ENCODE data around the gene MFN2.
"Not testable (repeated sequence)": the region's sequence is repeated elsewhere in the genome, so short reads cannot be mapped to it uniquely, and the experiment has no call there.

MFN2 gene

DNA sequence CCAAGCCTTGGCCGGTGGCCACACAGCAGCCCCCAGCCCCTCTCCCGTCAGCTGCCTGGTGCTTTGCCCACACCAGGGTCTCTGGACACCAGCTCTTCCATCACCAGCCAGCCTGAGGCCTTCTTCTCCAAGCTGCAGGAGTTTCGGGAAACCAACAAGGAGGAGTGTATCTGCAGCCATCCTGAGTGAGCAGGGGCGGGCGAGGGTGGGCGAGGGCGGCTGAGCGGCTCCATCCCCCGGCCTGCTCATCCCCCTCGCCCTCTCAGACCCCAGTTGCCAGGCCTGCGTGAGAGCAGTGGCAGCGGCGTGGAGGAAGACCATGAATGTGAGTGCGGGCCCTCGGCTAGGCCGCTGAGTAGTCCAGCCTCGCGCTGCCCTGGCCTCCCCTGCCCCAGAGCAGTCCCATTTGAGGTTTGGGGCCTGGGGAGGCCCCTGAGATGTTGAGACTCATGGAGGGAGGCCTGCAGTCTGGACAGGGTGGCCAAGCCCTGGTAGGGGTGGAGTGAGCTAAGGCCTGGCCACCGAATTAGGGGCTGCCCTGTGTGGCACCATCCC, 48.8 kb downstream of the MFN2 start:
- DNase-seq: no peak

DNA sequence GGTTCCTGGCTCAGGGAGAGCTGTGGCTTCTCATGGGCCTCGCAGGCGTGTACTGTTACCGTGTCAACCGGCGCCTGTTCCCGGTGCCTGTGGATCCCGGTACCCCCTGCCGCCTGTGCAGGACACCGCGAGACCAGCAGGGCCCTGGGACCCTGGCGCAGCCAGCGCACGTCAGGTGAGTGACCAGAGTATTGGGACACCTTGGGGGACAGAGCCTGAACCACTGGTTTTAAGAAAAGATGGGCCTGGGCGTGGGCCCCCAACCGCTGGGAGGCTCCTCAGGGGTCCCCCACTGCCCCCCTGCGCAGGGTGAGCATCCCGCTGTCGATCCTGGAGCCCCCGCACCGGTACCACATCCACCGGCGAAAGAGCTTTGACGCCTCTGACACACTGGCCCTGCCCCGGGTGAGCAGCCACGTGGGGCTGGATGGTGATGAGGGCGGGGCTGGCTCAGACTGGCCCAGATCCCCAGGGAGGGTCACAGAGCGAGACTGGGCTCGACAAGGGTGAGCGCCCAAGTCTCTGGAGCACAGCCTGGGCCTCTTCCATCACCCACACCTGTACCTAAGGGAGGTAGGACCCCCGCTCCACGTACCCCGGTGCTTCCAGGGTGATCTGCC, 49.6 kb downstream of the MFN2 start:
- no peak for DNase-seq

DNA sequence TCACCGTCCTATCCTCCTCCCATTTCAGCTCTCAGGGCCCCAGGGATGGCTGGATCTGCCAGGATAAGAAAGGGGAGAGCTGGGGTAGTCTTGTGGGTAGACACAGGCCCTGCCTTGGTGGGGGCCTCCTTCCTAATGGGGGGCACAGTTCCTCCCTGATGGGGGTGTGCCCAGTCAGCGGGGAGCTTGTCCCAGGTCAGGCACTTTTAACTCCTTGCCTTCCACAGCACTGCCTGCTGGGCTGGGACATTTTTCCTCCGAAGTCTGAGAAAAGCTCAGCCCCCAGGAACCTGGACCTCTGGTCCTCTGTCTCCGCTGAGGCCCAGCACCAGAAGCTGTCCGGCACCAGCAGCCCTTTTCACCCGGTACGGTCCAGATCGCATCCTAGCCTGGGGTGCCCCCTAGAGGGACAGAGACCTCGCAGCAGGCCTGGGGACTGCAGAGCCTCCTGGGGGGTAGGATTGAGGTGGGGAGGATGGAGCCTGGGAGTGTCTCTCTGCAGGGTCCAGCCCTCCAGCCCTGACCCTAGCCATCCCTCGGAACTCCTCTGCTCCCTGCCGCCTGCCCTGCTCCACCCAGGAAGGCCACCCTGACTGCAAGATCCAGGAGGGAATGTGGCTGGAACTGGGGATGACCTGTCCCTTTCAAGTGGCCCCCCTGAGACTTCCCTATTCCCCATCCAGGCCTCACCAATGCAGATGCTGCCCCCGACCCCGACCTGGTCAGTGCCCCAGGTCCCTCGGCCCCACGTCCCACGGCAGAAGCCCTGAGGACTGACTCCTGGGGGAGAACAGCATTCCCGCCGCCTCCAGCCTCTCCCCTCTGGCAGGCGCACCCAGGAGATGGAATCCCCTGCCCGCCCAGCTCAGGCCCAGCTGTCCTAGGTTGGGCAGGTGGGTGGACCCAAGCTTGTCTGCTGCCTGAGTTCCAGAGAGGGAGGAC, 51.1 kb downstream of the MFN2 start:
- DNase-seq: no peak

DNA sequence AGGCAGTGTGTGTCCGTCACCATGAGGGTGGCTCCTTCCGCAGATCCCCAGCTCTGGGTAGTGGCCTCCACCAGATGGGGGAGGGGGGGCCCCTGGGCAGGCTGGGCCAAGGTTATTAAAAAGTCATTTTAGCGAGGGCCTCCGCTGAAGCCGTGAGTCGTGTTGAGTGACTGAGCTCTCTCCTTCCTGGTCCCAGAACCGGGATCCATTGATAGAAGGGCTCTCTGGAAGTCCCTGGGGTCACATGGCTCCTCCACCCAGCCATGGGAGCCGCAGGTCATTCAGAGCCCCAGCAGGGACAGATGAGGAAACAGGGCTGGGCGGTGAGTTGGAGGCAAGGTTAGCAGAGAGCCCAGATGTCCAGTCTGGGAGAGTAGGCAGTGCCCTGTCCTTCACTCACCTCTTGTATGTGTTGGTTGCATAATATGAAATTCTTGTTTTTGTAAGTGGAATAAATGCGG, 51.9 kb downstream of the MFN2 start:
- DNase-seq: no peak

DNA sequence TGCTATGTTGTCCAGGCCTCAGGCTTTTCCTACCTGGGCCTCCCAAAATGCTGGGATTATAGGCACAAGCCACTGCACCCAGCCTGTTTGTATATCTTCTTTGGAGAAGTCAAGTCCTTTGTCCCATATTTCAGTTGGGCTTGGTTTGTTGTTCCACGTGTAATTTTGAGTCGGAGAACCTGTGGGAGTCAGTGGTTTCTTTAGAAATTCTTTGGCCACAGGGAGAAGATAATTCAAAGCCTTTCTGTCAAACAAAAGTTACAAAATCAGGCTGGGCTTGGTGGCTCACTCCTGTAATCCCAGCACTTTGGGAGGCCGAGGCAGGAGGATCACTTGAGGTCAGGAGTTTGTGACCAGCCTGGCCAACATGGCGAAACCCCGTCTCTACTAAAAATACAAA, 53.2 kb downstream of the MFN2 start:
- not testable (repeated sequence) for DNase-seq

DNA sequence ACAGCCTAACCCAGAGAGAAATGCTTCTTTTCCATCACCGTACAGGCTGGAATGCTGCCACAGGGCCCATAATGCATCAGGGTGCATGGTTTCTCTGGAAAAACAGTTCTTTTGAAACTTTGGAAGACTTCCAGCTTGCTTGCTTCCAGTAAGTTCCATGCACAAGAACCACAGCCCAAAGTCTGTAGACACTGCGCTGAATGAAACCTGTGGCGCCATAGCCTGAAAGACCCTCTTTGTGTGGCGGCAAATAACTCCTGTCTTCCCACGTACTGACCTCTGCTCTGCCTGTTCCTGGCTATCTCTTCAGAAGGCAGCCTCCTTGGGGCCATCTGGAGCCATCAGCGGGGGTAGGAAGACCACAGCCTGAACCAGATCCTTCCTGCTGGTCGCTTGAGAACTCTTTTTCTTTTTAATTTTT, 54.1 kb downstream of the MFN2 start:
- DNase-seq: no peak

DNA sequence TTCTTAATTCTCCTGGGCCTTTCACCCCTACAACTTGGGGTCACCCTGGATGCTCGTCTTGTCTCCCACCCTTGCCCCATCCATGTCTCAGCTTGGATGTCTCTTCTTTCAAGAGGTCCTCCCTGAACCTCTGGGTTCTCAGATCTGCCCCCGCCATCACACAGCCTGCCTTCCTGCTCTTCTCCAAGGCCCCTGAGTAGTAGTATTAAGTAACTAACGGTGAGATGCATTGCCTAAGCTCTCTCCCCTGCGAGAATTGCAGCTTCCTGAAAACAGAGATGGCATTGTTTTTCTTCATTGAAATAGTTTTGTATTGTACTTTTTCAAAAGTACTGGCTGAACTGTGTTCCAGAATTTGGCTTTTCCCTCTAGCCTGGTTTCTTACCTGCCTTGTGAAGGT, 55.1 kb downstream of the MFN2 start:
- DNase-seq: no peak

DNA sequence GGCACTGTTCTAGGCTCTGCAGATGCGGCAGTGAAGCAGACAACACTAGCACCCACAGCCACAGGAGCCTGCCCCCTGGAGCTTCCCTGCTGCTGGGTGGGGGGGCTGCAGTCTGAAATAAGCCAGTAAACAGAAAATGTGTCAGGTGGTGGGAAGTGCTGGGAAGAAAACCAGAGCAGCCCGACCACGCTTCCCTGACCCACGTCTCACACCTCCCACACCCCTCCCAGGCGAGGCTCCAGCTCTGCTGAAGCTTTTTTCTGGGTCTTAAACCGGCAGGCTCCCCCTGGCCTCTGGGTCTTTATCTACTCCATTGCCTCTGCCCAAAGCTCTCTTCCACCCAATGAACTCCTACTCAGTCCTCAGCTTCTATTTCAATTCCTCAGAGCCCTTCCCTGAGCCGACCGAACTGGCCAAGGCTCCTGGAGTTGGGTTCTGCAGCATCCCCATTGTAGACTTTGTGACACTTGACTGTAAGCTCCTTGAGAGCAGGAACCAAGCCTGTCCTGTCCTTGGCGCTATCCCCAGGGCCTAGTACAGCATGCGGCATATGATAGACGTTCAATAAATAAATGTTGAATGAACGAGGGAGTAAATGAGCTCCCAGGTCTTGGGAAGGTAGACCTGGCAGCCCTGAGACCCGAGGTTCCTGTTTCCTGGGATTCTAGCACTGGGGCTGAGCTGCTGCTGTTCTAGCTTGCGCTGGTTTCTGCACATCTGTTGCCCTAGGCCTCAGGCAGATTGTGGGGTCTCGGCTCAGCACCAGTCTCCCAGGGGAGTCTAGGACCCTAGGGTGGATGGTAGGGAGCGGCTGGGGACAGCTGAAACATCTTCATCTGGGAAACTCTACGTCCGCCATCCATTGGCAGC, 57.5 kb downstream of the MFN2 start:
- no peak for DNase-seq

DNA sequence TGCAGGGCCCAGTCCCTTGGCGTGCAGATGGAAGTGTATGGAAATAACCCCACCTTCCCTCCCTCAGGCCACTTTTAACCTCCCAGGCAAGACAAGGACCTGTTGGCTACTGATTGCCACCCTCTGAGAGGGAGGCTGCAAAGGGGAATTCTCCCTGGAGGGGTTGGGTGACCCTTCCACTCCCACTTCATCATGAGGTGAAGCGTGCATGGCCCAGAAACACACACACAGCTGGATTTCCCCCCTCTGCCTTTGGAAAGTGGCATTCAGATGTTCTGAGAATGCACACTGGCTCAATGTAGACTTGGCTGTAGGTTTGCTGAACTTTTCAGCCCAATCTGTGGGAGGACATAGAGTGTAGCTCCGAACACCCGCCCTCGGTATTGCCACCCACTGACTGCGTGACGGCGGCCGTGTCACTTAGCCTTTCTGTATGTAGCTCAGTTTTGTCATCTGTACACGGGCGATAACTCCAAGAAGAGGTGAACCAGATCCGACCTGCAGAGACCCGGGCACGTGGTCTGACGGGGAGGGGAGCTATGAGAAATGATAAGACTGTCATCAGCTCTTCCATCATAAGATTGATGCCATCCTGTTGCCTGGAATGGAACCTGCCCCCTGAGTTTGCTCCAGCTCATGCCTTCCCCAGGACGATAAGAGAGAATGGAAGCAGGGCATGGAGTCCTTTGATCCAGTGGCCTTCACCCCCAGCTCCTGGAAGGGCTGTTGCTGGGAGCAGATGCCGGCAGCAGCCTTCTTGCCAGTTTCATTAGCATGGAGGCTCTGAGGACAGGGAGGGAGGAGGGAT, 58.3 kb downstream of the MFN2 start:
- no peak for DNase-seq

DNA sequence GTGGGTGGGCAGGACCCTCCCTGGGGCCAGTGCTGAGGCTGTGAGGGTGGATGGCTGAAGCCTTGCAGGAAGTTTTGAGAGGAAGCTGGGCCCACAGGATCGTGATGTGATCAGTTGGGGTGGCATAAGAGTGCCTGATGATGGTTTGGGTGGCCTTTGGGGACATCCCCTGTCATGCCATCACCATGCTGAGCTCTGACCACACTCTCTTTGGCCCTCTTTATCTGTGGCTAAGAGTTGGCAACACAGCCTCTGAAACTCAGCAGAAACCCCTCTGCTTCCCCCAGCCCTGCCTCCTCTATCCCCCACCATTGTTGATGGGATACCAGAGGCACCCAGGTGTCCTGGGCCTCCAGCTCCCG, 58.9 kb downstream of the MFN2 start:
- no peak for DNase-seq

DNA sequence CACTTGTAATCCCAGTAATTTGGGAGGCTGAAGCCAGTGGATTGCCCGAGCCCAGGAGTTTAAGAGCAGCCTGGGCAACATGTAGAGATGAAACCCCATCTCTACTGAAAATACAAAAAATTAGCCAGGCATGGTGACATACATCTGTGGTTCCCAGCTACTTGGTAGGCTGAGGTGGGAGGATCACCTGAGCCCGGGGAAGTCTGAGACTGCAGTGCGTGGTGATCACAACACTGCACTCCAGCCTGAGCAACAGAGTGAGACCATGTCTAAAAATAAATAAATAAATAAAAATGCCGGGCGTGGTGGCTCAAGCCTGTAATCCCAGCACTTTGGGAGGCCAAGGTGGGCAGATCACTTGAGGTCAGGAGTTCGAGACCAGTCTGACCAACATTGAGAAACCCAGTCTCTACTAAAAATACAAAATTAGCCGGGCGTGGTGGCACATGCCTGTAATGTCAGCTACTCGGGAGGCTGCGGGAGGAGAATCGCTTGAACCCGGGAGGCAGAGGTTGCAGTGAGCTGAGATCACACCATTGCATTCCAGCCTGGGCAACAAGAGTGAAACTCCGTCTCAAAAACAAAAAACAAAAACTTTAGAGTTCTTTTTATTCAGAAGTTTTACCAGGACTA, 59.7 kb downstream of the MFN2 start:
- DNase-seq: not testable (repeated sequence)

DNA sequence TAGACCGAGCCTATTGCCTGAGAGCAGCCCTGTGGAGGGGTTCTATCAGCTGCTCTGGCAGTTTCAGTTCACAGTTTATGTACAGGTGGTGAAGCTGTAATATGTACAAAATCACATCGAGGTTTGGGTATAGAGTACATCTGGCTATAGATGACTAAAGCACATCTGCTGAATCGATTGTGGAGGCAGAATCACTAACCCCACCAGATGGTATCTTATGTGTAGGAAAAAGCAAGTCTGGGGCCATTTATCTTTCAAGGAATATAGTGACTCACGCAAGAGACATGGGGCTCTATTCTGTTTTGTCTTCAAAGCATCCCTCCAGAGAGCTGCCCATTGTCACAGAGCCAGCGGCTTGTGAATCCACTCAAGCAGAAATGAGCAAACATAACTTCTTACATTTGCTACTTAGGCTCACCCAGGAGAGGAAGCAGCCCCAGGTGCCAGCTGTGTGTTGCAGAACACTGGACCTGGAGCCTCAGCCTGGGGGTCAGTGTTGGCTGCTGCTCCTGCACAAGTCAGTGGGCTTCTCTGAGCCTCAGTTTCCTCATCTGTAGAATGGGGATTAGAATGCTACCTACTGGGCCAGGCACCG, 60.3 kb downstream of the MFN2 start:
- DNase-seq: no peak

DNA sequence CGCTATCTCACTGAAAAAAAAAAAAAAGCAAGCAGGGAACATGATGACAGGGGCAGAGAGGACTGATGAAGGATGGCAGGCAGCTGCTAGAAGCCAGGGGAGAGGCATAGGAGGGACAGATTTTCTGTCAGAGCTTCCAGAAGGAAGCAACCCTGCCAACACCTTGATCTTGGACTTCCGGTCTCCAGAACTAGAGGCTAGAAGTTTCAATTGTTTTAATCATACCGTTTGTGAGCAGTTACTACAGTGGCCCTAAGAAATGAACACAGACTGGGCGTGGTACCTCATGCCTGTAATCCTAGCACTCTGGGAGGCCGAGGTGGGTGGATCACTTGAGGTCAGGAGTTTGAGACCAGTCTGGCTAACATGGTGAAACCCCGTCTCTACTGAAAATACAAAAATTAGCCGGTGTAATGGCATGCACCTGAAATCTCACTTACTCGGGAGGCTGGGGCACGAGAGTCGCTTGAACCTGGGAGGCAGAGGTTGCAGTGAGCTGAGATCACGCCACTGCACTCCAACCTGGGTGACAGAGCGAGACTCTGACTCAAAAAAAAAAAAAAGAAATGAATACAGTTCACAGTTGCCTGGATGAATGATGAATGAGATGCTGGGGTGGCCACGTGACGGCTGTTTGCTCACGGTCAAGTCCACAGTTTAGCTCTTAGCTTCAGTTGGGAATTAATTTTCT, 64.1 kb downstream of the MFN2 start:
- DNase-seq: not testable (repeated sequence)

DNA sequence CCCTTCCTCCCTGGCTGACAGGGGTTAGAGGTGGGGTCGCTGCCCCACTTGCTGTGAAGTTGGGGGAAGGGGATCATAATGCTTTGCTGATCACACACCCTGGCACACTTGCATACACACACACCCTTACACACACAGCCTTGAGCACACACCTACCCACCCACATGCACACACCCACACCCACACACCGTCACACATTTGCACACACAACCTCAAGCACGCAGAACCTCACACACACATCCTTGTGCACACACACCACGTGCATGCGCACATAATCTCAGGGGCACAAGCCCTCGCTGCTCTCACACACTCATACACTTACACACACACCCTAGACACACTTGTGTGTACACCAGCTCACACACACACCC, 66.5 kb downstream of the MFN2 start:
- no peak for DNase-seq

DNA sequence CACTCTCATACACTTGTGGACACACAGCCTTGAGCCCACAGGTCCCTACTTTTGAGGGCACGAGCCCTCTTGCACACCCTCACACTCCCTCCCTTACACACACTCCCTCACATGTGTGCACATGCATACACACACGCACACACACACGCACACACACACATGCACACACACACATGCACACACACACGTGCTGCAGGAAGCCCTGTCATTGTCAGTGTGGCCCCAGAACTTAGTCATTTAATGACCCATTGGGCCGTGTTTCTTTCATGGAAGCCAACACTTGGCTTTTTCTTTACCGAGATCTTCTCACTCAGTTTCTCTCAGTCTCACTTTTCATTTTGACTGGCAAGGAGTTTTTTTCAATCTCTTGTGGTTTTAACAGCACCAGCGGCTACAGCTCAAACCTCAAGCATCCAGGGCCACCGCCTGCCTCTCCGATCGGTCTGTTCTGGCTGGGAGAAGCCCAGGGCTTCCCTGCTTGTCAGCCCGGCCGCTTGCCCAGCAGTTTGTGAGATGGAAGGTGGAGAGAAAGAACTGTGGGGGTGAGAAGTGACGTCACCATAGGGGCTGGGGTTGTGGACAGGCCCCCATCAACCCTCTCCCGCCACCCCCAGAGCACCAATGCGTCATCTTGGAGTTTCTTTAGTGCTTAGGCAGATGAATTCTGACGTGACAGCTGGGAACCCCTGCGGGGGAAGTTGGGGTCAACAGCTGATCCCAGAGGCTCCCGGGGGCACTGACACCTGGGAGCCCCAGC, 67.1 kb downstream of the MFN2 start:
- no peak for DNase-seq

DNA sequence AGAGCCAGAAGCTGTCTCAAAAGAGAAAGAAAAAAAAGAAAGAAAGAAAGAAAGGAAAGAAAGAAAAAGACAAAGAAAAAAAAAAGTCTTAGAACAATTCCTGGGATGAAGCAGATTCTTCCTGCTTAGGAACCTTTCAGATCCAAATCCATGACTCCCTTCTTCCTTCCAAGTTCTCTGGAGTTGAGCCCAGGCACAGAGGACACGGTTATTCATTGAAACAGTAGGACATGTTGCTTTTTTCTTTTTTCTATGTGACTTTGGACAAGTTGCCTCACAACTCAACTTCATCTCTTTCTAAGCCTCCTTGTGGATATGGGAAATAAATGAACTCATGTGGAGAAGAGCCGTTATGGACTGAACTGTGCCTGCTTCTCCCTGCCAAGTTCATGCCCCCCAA, 68.1 kb downstream of the MFN2 start:
- no peak for DNase-seq

DNA sequence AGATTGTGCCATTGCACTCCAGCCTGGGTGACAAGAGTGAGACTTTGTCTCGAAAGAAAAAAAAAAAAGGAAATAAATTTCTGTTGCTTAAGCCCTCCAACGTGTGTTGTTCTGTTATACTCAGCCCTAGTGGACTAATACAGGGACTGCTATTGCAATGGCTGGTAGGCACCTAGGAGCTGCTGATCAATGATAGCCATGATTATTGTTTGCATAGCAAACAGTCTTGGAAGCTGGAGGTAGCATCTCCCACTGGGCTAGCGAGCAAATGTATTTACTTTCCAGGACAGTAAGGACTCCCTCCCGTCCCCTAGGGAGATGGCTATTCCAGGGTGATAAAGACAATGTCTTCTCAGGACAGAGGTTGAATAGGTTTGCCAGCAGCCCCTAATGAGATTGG, 69.4 kb downstream of the MFN2 start:
- no peak for DNase-seq

DNA sequence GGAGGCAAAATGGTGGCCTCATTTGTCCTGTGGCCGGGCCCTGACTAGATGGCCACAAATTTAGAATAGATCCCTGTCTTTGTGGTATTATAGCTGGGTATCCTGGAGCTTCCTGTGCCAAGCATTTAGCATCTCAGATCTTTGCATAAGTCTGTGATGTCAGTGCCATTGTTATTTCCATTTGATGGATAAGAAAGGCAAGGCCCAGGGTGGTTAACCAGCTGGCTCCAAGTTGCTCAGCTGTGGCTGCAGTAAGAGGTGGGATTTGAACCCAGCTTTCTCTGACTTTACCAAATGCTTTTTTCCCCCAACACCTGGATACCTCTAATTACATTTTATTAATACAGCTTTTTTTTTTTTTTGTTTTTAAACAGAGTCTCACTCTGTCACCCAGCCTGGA, 71.1 kb downstream of the MFN2 start:
- DNase-seq: no peak

DNA sequence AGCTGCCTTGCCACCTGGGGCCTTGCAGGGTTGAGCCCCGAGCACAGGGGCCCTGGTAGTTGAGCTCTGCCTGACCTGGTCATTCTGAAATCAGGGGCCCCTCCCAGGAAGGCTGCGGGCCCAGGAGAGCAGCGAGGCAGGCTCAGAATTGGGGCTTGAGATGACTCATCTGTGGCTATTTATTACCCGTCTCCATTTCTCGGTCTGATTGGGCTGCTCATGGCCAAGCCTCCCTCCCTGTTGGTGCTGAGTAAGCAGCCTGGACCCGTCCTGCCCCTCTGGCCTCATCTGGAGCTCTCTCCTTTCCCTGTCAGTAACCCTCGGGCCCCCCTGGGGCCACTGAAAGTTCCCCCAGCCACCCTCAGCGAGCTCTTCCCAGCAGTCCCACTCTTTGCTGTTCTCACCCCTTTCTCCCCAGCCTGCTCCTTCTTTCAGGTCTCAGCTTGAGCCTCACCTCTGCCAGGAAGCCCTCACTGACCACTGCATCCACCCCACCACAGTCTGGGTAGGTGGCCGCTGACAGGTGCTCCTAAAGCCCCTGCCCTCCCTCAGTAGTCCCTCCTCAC, 71.8 kb downstream of the MFN2 start:
- no peak for DNase-seq

Measured in KG1 (cell line).